ENCODE measurements around the gene DRG1.

GRCh38 chr22:31441652-31442051 is 42.2 kb downstream of the DRG1 start:
- TF ChIP-seq CTCF (IDR thresholded peaks at IDR 0.05) (no peak), EZH2 (IDR thresholded peaks at IDR 0.05; ENCODE audit: borderline replicate concordance, insufficient read depth, low read depth, low read length, poor library complexity, severe bottlenecking) (no peak)
